Measurements from ENCODE around the gene PCDHGC3.
"Not testable (repeated sequence)": the region's sequence is repeated elsewhere in the genome, so short reads cannot be mapped to it uniquely, and the experiment has no call there.

Gene PCDHGC3

DNA sequence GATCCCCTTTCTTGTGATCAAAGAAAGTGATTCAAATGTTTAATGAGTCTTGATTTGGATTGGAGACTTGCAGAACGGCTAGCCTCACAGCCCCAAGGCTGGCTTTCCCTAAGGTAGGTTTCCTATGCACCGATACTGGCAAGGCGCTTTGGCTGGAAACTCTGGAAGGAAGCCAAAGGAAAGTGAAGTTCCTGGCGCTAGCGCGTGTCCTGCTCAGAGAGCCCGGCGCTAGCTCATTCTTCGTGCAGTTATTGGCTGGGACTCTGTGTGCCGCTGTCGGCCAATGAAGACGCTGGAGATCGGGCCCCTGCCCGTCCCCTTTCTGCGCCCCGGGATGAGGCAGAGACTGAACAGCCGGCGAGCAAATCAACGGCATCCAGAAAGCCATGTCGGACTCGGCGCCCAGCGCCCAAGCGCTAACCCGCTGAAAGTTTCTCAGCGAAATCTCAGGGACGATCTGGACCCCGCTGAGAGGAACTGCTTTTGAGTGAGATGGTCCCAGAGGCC, at the start of gene PCDHGC3:
TSS of gene PCDHGC3 (plus strand) at position 342 of the 507 bp plus-strand sequence. CDS start at position 493, 151 bp downstream.
- DNase-seq (ENCODE audit: low read depth) = no peak

DNA sequence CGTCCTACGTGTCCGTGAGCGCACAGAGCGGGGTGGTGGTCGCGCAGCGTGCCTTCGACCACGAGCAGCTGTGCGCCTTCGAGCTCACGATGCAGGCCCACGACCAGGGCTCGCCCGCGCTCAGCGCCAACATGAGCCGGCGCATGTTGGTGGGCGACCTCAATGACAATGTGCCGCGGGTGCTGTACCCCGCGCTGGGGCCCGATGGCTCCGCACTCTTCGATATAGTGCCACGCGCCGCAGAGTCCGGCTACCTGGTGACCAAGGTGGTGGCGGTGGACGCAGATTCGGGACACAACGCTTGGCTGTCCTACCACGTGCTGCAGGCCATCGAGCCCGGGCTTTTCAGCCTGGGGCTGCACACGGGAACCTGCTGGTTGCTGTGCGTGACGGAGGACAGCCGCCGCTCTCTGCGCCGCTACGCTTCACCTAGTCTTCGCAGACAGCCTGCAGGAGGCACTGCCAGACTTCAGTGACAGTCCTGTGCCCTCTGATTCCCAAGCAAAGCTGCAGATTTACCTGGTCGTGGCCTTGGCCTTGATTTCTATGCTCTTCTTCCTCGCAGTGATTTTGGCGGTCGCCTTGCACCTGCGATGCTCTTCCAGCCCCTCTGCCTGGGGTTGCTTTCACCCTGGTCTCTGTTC, 47.9 kb upstream of the PCDHGC3 start:
- DNase-seq (ENCODE audit: low read depth) = no peak

DNA sequence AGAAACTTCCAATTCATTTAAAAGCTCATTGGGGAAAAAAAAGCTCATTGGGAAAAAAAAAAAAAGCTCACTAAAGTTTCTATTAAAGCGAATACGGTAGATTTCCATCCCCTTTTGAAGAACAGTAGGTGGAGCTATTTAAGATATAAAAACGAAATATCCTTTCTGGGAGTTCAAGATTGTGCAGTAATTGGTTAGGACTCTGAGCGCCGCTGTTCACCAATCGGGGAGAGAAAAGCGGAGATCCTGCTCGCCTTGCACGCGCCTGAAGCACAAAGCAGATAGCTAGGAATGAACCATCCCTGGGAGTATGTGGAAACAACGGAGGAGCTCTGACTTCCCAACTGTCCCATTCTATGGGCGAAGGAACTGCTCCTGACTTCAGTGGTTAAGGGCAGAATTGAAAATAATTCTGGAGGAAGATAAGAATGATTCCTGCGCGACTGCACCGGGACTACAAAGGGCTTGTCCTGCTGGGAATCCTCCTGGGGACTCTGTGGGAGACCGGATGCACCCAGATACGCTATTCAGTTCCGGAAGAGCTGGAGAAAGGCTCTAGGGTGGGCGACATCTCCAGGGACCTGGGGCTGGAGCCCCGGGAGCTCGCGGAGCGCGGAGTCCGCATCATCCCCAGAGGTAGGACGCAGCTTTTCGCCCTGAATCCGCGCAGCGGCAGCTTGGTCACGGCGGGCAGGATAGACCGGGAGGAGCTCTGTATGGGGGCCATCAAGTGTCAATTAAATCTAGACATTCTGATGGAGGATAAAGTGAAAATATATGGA, 45.2 kb upstream of the PCDHGC3 start, which contains the start of gene PCDHGA12:
TSS of gene PCDHGA12 (plus strand) at position 176 of the 782 bp plus-strand sequence. CDS start at position 429, 253 bp downstream.
- DNase-seq (ENCODE audit: low read depth) = no peak

DNA sequence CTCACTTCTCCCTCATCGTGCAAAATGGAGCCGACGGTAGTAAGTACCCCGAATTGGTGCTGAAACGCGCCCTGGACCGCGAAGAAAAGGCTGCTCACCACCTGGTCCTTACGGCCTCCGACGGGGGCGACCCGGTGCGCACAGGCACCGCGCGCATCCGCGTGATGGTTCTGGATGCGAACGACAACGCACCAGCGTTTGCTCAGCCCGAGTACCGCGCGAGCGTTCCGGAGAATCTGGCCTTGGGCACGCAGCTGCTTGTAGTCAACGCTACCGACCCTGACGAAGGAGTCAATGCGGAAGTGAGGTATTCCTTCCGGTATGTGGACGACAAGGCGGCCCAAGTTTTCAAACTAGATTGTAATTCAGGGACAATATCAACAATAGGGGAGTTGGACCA, 44.5 kb upstream of the PCDHGC3 start:
- DNase-seq (ENCODE audit: low read depth) = no peak

DNA sequence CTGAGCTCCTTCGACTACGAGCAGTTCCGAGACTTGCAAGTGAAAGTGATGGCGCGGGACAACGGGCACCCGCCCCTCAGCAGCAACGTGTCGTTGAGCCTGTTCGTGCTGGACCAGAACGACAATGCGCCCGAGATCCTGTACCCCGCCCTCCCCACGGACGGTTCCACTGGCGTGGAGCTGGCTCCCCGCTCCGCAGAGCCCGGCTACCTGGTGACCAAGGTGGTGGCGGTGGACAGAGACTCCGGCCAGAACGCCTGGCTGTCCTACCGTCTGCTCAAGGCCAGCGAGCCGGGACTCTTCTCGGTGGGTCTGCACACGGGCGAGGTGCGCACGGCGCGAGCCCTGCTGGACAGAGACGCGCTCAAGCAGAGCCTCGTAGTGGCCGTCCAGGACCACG, 43.5 kb upstream of the PCDHGC3 start:
- not testable (repeated sequence) for DNase-seq (ENCODE audit: low read depth)

DNA sequence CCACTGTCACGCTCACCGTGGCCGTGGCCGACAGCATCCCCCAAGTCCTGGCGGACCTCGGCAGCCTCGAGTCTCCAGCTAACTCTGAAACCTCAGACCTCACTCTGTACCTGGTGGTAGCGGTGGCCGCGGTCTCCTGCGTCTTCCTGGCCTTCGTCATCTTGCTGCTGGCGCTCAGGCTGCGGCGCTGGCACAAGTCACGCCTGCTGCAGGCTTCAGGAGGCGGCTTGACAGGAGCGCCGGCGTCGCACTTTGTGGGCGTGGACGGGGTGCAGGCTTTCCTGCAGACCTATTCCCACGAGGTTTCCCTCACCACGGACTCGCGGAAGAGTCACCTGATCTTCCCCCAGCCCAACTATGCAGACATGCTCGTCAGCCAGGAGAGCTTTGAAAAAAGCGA, 43.0 kb upstream of the PCDHGC3 start:
- DNase-seq (ENCODE audit: low read depth) = not testable (repeated sequence)

DNA sequence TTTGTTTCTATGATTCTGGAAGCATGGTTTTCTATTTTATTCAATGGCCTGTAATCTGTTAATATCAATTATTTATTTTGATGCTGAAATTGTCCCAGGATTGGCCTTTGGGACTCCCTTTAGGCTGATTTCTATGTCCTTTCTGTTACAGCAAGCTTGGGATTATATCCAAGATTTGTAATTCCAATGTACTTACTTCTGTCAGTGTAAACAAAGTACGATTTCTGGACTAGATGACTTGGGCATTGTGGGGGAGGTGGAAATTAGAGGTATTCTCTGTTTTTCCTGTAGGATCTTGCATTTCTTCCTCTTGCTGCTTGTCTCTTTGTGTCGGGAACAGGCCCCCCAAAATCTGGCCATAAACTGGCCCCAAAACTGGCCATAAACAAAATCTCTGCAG, 41.8 kb upstream of the PCDHGC3 start:
- no peak for DNase-seq (ENCODE audit: low read depth)

DNA sequence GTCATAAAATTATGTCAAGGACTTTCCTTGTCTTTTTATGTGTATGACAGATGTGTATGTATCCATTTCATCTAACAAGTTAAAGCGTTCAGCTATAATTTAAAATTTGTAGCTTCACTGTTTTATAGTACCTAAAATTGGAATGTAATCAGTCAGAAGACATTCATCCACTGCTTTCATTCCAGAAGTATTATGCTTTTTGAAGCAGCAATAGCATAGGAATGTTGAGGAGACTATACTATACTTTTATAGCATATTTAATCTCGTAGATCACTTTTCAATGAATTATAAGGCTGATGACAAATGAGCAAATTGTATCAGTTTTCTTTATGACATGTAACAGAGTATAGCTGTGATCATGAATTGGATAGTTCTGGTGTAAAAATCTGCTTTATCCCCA, 38.5 kb upstream of the PCDHGC3 start:
- DNase-seq (ENCODE audit: low read depth) = no peak

DNA sequence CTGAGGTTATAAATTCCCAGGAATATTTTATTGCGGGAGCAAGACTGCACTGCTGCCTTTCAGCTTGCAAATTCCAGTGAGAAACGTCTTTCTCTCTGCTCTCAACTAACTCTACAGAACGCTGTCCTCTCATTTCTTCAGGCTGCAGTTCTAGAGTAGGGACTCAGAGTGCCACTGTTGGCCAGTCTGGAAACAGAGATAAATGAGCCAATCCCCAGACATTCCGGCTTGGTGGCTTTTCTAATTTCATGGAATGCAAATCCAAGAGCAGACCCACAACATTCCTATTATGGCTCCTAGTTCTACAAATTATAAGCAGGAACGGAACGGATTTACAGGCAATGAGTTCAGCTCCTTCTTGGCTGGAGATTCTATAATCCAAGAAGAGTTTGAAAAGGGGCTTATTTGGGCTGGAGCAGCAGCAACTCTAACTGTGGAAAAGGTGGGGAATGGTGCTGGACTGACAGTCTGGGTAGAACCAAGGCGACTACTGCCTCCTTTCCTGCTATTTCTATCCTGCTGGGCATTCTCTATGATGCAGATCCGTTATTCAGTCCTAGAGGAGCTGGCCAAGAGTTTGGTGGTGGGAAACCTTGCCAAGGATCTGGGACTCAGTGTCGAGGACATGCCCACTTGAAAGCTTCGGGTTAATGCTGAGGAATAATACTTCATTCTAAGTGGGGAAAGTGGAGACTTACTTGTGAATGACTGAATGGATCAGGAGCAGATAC, 36.2 kb upstream of the PCDHGC3 start:
- no peak for DNase-seq (ENCODE audit: low read depth)

DNA sequence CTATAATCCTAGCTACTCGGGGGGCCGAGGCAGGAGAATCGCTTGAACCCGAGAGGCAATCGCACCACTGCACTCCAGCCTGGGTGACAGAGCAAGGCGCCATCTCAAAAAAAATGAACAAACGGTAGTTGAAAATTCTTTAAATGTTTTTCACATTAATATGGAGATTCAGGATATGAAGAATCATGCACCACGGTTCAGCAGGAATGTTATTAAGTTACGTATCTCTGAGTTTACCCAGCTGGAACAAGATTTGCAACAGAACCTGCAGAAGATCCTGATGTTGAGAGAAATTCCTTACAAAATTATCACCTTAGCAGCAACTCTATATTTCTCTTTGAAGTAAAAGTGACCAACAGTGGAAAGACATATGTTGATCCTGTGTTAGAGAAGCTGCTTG, 35.4 kb upstream of the PCDHGC3 start:
- DNase-seq (ENCODE audit: low read depth) = no peak

DNA sequence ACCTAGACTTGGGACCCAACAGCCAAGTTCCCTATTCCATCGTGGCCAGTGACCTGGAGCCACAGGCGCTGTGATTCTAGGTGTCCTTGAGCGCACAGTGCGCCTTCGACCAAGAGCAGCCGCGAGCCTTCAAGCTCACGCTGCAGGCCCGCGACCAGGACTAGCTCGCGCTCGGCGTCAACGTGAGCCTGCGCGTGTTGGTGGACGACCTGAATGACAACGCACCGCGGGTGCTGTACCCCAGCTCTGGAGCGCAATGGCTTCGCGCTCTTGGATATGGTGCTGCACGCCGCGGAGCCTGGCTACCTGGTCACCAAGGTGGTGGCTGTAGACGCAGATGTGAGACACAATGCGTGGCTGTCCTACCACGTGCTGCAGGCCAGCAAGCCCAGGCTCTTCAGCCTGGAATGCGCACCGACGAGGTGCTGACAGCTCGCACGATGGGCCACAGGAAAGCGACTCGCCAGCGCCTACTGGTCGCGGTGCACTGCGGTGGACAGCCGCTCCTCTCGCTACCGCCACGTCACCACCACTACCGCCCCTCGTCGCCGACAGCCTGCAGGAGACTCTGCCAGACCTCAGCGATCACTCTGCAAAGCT, 34.1 kb upstream of the PCDHGC3 start:
- DNase-seq (ENCODE audit: low read depth) = no peak

DNA sequence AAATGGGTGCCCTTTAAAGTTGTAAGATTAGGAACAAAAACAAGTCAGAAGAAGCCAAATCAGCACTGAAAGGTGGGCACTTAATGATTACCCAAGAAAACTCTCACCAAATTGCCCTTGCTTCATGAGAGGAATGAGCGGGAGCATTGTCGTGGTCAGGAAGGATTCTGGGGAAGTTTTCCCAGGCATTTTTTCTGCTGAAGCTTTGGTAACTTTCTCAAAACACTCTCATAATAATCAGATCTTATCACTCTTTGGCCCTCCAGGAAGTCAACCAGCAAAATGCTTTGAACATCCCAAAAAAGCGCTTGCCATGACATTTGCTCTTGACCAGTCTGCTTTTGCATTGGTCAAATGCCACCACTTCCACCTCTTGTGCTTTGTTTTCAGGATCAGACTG, 10.4 kb upstream of the PCDHGC3 start:
- DNase-seq (ENCODE audit: low read depth) = no peak

DNA sequence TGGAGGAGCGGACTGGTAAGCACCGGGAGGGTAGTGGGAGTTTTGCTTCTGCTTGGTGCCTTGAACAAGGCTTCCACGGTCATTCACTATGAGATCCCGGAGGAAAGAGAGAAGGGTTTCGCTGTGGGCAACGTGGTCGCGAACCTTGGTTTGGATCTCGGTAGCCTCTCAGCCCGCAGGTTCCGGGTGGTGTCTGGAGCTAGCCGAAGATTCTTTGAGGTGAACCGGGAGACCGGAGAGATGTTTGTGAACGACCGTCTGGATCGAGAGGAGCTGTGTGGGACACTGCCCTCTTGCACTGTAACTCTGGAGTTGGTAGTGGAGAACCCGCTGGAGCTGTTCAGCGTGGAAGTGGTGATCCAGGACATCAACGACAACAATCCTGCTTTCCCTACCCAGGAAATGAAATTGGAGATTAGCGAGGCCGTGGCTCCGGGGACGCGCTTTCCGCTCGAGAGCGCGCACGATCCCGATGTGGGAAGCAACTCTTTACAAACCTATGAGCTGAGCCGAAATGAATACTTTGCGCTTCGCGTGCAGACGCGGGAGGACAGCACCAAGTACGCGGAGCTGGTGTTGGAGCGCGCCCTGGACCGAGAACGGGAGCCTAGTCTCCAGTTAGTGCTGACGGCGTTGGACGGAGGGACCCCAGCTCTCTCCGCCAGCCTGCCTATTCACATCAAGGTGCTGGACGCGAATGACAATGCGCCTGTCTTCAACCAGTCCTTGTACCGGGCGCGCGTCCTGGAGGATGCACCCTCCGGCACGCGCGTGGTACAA, 556 bp downstream of the PCDHGC3 start:
- no peak for DNase-seq (ENCODE audit: low read depth)

DNA sequence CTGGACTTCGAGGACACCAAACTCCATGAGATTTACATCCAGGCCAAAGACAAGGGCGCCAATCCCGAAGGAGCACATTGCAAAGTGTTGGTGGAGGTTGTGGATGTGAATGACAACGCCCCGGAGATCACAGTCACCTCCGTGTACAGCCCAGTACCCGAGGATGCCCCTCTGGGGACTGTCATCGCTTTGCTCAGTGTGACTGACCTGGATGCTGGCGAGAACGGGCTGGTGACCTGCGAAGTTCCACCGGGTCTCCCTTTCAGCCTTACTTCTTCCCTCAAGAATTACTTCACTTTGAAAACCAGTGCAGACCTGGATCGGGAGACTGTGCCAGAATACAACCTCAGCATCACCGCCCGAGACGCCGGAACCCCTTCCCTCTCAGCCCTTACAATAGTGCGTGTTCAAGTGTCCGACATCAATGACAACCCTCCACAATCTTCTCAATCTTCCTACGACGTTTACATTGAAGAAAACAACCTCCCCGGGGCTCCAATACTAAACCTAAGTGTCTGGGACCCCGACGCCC, 1.3 kb downstream of the PCDHGC3 start:
- DNase-seq (ENCODE audit: low read depth) = no peak

DNA sequence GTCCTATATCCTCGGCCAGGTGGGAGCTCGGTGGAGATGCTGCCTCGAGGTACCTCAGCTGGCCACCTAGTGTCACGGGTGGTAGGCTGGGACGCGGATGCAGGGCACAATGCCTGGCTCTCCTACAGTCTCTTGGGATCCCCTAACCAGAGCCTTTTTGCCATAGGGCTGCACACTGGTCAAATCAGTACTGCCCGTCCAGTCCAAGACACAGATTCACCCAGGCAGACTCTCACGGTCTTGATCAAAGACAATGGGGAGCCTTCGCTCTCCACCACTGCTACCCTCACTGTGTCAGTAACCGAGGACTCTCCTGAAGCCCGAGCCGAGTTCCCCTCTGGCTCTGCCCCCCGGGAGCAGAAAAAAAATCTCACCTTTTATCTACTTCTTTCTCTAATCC, 2.0 kb downstream of the PCDHGC3 start:
- no peak for DNase-seq (ENCODE audit: low read depth)

DNA sequence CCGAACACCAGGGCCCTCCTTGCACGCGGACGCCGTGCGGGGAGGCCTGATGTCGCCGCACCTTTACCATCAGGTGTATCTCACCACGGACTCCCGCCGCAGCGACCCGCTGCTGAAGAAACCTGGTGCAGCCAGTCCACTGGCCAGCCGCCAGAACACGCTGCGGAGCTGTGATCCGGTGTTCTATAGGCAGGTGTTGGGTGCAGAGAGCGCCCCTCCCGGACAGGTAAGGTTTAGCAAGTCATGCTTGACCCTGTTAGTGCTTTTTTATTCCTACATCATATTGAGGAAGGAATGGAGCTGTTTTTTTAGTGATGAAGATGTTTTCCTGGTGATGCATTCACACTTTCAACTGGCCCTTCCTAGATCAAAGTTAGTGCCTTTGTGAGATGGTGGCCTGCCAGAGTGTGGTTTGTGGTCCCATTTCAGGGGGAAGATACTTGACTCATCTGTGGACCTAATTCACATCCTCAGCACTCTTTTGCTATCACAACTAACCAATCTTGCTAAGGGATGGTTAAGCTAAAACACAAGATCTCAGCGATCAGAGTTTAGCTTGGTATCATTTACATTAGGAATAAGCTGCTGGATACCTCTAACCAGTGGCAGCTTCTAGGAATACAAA, 2.7 kb downstream of the PCDHGC3 start:
- no peak for DNase-seq (ENCODE audit: low read depth)

DNA sequence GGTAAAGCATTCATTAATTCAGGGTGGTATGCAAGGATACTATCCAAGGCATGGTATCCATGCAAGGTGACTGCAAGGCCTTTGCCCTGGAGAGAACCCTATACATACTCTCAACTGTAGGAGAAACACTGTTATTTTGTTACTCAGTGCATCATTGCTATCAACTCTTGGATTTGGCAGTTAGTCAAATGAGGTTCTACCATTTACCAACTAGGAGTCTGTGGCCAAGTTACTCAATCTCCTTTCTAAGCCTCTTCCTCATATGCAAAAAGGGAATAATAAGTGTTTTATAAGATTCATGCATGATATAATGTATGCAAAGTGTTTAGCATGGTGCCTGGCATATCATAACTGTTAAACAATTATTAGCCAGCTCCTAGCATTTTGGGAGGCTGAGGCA, 4.0 kb downstream of the PCDHGC3 start:
- DNase-seq (ENCODE audit: low read depth) = no peak

DNA sequence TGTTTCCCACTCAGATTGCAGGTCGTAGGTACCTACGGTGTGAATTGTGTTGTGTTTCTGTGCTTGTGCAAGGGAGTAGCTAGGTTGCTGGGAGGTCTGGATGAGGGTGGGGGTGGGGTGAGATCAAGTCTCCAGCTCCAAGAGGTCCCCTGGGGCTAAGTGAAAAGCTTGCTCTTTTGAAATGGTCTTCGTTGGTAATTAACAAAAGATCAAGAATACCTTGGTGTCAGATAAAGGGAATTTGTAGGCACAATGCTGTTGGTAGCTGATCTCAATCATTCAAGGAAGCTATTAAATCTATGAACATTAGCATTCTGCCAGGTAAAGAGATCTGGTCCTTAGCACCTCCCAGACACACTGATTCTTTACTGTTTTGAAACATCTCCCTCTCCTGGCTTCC, 8.1 kb downstream of the PCDHGC3 start:
- DNase-seq (ENCODE audit: low read depth) = no peak

DNA sequence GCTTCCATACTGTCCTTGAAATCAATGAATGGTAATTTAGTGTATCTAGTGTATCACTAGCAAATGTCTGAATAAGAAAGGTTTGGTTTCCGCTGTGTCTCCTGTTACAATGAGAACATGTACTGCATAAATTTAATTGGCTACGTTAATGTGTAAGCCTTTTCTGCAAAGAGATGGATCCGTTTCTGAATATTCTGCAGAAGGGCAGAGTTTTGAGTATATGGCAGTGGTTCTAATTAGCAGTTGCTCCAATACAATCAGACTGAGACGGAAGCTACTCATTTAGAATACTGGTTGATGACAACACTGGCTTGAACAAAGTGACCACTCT, 8.5 kb downstream of the PCDHGC3 start:
- DNase-seq (ENCODE audit: low read depth) = no peak

DNA sequence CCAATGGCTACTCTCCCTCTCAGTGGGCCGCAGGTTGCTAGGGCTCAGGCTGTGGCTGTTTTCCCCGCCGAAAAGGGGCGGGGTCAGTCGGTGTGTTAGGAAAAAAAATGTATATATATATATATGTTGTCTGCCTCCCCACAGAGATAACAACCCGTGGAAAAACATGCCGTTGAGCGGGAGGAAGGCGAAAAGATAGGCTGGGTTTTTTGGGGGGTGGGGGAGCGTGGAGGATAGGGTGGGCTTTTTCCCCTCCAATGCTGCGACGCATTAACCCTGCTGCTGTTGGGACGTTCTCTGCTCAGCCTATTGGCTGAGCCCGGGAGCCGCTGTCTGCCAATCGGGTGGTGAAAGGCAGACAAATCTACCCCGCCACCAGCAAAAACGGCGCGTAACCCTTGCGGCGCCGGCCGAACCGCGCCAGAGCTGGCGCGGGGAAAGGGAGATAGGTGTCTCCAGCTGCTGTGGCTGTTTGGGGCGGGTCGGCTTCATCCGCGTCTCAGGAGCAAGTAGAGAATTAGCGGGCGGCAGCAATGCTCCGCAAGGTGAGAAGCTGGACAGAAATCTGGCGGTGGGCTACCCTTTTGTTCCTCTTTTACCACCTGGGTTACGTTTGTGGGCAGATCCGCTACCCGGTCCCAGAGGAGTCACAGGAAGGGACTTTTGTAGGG, 9.0 kb downstream of the PCDHGC3 start, which contains the start of gene PCDHGC4:
TSS of gene PCDHGC4 (plus strand) at position 390 of the 671 bp plus-strand sequence. CDS start at position 534, 144 bp downstream.
- no peak for DNase-seq (ENCODE audit: low read depth)

All from stimulated activated CD8-positive, alpha-beta memory T cell treated with anti-CD3 and anti-CD28 coated beads, Interleukin-7, amount 100 ng/mL, for 24 hours (primary cell).